ENCODE measurements around the gene MAX.

The MAX gene

DNA sequence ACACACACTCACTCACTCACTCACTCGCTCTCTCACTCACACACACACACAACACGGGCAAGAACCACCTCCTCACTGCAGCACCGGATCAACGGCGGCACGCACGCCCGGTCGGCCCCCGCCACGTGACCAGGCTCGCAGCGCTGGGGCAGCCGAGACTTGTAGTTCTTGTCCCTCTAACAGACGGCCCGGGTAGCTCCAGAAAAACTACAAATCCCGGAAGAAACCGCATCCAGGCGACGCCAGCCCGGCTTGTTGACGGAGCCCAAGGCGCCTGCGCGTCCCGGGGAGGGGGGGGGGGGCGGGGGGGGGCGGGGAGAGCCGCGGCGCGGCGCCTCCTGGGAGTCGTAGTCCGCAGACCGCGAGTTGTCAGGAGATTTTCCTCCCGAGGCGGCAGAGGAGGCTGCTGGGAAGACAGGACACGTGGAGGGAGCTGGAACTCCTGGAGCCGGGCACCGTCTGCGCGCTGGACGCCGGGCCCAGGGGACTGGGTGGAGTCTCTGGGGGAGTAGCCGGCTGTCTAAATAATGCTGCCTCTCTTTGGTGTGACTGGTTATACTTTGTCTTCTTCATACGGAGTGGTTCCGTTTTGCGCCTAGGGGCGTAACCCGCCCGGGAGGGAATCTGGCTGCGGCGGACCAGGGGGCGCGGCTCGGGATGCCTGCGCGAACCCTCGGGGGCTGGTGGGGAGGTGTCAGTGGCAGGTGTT lies at the start of gene MAX:
Gene MAX, minus strand, starts transcription at position 77 of the 709 bp plus-strand sequence. CDS start 178 bp downstream, outside the sequence.
- DNase-seq: peak; percentile 98

DNA sequence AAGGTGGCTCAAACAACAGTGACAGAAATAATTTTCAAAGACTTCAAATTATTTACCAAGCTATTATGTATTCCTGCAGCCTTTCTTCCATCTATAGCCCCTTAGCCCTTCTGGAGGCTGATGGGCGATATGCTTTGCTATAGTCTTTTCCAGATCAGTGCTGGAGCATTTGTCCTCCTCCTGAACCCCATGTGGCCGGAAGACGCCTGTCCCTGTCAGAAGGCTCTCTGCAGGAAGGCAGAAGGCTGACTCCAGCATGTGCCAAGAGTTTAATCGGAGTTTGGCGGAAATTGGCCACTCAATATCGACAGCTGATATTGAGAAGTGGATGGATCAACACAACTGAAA lies 49.3 kb upstream of the MAX start:
- DNase-seq: no peak

- no peak for DNase-seq
These were observed 48.7 kb upstream of the MAX start for GRCh38 chr14:65150898-65151608.

DNA sequence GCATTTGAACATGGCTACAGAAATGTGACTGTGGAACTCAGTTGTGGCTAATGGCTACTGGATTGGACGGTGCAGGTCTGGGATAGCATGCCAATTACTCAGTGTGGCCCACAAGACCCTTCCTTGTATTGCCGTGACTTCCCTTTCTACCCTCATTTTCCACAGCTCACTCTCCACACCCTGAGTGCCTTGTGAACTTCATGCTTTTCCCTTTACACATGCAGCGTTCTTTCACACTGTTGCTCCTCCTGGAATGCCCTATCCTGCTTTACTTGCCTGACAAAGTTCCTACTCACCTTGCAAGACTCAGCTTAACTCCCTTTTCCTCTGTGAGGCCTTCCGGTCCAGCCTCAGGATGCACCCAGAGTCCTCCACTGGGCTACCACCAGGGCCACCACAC lies 46.8 kb upstream of the MAX start:
- no peak for DNase-seq

DNA sequence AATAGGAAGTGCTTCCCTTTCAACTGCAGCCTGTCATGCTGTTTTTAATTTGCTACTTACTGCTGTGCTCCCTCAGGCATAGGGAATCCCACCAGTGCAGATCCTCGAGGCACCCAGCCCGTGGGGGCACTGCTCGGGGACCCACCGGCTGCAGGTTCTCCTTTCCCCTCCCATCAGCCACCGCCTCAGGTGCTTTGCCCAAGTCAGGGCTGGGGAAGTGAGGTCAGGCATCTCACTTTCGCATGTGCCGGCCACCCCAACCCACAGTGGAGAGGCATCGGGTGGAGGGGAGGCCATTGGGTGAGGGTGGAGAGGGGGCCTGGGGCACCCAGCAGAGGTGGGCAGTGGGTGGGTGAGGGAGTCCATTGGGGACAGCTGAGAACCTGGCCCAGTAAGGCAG lies 41.9 kb upstream of the MAX start:
- no peak for DNase-seq

GRCh38 chr14:65142914-65143625 lies 40.8 kb upstream of the MAX start:
- DNase-seq: no peak

DNA sequence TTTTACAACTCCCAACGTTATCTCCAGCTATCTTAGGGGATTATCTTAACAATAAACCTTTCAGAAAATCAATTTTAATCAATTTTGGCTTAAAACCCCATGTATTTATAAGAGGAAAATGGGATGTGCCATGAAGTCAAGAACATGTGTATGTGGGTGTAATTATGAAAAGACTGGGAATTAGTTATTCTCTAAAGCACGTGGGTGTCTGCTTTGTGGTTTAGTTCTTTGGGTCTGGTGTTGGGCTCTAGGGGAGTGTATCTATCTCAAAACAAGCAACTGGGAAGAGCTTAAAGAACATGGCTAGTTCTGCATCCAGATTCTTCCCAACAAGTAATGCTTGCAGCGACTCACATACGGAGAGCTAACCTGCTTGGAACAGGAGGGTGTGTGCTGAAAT lies 40.1 kb upstream of the MAX start:
- DNase-seq: no peak

GRCh38 chr14:65141523-65141922 lies 39.2 kb upstream of the MAX start:
- DNase-seq: no peak

DNA sequence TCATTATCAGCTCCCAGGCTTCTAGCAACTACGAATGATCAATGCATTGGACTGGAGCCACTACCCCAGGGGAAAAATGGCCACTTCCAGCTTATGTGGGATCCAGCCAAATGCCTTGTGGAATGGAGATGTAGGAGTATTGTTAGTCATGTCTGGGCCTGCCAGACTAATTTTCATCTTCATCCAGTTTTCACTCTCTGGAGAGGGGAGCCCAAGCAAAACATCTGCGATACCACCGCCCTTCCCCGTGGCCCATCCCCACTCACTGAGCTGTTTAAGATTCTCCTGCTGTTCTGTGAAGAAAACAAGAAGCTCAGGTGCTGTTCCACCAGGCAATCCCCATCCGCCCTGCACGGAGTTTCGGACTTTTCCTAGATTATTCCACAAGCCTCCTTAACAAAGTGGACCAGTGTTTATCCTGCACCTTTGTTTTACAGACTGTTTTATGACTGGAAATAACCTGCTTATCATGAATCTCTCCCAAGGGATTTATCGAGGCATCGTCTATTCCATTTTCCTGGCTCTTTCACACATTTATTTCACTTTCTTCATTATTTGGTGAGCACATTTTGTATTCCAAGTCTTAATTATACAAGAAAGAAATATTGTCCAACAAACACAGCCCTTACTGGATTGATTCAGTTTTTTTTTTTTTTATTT lies 35.5 kb upstream of the MAX start:
- peak; percentile 5 for DNase-seq

GRCh38 chr14:65134651-65135579 lies 32.6 kb upstream of the MAX start:
- DNase-seq: no peak

DNA sequence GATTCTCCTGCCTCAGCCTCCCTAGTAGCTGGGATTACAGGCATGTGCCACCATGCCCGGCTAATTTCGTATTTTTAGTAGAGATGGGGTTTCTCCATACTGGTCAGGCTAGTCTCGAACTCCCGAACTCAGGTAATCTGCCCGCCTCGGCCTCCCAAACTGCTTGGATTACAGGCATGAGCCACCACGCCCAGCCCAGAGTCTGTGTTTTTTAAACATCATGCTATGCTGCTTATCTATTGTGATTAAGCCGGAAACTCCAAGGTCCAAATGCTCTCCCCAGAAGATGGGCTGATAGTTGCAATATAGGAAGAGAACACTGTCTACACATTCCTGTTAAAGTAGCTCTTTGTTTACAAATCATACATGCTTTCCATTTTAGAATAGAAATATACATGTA lies 30.5 kb upstream of the MAX start:
- DNase-seq: no peak

- DNase-seq: peak; percentile 18
These were observed 29.0 kb upstream of the MAX start for GRCh38 chr14:65131301-65131701.

DNA sequence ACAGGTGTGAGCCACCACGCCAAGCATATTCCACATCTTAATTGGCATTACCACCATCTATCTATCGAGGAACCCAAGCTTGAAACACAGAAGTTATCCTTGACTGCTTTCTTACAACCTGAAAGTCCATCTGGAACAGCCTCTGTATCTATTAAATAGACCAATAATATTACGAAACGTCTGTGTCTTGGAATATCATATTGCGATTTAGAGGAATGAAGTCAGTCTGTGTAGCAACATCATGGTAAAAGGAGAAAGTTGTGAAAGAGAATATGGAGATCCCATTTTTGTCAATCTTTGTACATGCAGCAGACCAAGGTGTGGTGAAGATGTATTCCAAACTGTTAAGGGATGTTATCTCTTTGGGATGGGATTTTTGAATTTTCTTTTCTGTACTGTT lies 25.8 kb upstream of the MAX start:
- no peak for DNase-seq

GRCh38 chr14:65117769-65118745 lies 15.7 kb upstream of the MAX start:
- no peak for DNase-seq

- DNase-seq: no peak
These were observed 13.3 kb upstream of the MAX start for GRCh38 chr14:65115615-65116014.

GRCh38 chr14:65110525-65110924 lies 8.2 kb upstream of the MAX start:
- DNase-seq: no peak

DNA sequence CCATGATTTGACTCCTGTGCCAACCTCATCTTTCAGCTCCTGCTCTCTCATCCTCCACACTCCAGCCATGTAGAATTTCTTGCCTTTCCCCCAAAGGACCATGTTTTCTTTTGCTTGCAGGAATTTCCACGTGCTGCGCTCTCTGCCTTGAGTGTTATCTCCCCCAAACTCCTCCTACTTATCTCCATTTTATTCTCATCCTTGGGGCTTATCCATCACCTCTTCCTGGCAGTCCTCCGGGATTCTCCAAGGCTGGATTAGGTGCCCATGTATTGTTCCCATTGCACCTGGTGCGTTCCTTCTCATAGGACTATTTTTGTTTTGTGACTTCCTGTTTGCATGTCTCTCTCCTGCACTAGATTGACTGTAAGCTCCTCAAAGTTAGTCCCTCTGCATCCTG lies 7.0 kb upstream of the MAX start:
- DNase-seq: no peak

GRCh38 chr14:65107200-65107599 lies 4.9 kb upstream of the MAX start:
- no peak for DNase-seq

- DNase-seq: no peak
These were observed 4.4 kb upstream of the MAX start for GRCh38 chr14:65106736-65107135.

DNA sequence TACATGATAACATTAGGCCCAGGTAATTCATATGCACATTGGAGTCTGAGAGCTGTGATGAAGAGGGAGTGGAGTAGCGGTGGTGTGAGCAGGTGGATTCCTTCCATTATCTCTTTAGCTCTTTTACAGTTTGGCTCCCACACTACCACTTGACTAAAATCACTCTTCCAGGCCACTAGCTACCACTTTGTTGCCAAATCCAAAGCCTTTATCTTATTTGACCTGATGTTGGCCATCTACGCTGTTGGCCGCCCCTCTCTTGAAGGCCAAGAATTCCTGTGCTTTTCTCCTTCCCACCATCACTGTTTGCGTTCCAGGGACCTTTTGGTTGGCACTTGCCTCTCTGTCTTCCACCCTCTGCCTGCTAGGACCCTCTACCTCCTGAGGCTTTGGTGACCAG lies 4.0 kb upstream of the MAX start:
- DNase-seq: no peak

DNA sequence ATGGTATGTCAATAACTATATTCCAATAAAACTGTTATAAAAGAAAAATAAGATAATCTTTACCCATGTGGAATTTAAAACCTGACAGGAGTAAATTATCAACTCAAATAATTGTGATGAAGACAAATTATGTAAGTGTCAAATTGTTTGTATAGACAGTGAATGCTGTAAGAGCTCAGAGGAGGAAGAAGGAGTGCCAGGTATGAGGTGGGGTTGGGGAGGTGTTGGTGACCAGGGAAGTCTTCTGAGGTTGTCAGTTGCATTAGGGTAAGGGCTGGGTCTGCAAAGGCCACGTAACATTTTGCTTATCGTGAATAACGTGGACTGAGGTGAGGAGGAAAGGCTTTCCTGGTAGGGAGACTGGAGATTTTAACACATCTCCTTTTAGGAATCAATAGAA lies 2.5 kb upstream of the MAX start:
- DNase-seq: no peak
